Mesodermal cell (in vitro differentiated cells): Measurements from ENCODE around the gene MPHOSPH9.
A peak's percentile ranks its signal among the peaks of the same experiment; 100 is the strongest.
"Not testable (repeated sequence)": the region's sequence is repeated elsewhere in the genome, so short reads cannot be mapped to it uniquely, and the experiment has no call there.

Source experiments
- H3K27ac ChIP-seq: 2 replicates; pipeline ENCODE4 v1.7.0; 2013; ENCODE audit warnings: mild to moderate bottlenecking, low read depth, low read length, moderate library complexity; ENCODE audit not compliant: severe bottlenecking
- H3K36me3 ChIP-seq: 2 replicates; pipeline ENCODE4 v1.7.1; 2013; ENCODE audit warnings: mild to moderate bottlenecking, low read length, moderate library complexity; ENCODE audit not compliant: control insufficient read depth, insufficient read depth
- H3K4me1 ChIP-seq: one replicate; pipeline ENCODE4 v1.7.1; 2013; ENCODE audit warnings: mild to moderate bottlenecking, low read length; ENCODE audit not compliant: insufficient read depth, control insufficient read depth, poor library complexity, severe bottlenecking
- H3K4me3 ChIP-seq: 2 replicates; pipeline ENCODE4 v1.7.0; 2013; ENCODE audit warnings: low read length, control low read depth, mild to moderate bottlenecking; ENCODE audit not compliant: insufficient read depth, poor library complexity, severe bottlenecking; ENCODE audit errors: extremely low read depth
- H3K9me3 ChIP-seq: 2 replicates; pipeline ENCODE4 v1.7.1; 2013; ENCODE audit warnings: mild to moderate bottlenecking, low read length, moderate library complexity; ENCODE audit not compliant: control insufficient read depth
- WGBS, 2 experiments: methylation state at CpG; one replicate each; pipeline ENCODE4 v1.1.5; 2013; ENCODE audit warnings: missing lambda C conversion rate in 2 of 2; ENCODE audit not compliant: insufficient coverage in 2 of 2; 5-methylcytosine and 5-hydroxymethylcytosine counted together

The MPHOSPH9 gene

DNA sequence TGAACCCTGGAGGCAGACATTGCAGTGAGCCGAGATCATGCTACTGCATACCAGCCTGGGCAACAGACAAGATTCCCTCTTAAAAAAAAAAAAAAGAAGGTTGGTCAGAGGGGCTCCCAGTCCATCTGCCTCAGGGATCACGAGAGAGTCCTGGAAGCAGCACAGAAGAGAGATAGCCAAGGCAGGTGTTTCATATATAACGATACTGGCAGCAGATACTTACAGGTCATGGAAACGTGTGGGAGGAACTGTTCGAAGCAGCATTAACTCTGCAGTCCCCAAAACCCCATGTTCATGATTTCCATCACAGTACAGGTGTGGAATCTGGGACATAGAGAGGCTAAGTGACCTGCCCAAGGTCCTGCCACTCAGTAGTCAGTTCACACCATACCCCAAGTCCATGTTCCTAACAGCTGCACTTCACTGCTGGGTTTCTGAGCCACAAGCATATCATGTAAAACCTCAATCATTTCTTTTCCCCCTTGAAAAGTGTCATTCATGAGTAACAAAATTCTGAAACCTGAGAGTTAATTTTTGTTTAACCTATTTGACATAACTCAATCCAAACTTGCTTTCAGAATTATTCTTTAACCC is 22.0 kb upstream of the MPHOSPH9 start:
- Histone ChIP-seq H3K9me3 (peaks cover 3% of the 10 kb centered on the region), H3K4me1 (no peaks in the 10 kb centered on the region), H3K4me3 (no peak overlapping the region), H3K27ac (no peak overlapping the region), H3K36me3 (peaks cover 92% of the 10 kb centered on the region)
- WGBS, 2 experiments: 92 to 93% methylated on average over 5 of the region's 5 CpGs

DNA sequence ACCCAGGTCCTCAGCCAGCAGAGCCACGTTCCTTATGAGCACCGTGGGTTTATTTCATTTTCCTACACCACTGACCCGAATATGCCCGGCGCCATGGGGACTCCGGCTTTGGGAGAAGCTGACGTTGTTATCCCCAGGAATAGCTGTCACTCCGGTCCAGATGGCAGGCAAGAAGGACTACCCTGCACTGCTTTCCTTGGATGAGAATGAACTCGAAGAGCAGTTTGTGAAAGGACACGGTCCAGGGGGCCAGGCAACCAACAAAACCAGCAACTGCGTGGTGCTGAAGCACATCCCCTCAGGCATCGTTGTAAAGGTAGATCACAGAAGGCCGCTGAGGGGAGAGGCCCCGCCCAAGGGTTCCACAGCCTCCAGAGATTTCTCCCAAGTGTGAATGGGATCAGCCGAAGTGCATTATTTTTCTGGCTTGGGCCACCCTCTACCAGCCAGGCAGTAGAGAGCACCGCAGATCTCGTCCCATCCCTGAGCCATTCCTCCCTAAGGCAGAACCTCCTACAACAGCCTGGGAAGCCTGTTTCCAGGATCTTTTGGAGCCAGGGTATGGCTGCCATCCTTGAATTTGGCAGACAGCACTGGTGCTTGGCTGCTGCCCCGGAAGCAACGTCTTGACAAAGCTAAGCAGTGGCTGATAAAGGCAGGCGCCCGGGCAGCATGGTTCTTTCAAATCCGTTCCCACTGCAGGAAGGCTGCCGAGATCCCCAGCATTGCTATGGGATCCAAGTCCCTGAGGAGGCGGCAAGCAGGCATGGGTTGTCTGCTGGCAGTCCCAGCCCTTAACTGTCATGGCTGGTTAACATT is 20.9 kb upstream of the MPHOSPH9 start:
- 92 to 95% methylated on average over 23 to 24 of the region's 24 CpGs for WGBS, 2 experiments
- Histone ChIP-seq H3K4me3 (no peak overlapping the region), H3K4me1 (no peaks in the 10 kb centered on the region), H3K36me3 (peaks cover 92% of the 10 kb centered on the region), H3K9me3 (peaks cover 3% of the 10 kb centered on the region), H3K27ac (no peak overlapping the region)

DNA sequence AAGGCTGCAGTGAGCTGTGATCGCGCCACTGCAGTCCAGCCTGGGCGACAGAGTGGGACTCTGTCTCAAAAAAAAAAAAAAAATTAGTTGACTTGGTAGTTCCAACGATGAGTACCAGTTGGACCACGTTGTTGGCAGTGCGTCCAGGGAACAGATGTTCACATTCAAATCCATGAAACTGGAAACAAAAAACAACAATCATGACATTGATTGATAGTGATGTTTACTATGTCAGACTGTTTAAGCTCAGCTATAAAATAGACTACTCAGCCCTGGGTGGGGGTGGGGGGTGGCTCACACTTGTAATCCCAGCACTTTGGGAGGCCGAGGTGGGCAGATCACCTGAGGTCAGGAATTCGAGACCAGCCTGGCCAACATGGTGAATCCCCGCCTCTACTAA is 19.4 kb upstream of the MPHOSPH9 start:
- H3K4me3 ChIP-seq, H3K27ac ChIP-seq, H3K9me3 ChIP-seq, H3K4me1 ChIP-seq: not testable (repeated sequence)
- WGBS, 2 experiments: 90 to 100% methylated on average over 3 to 5 of the region's 9 CpGs
- H3K36me3 ChIP-seq: peaks cover 86% of the 10 kb centered on the region

DNA sequence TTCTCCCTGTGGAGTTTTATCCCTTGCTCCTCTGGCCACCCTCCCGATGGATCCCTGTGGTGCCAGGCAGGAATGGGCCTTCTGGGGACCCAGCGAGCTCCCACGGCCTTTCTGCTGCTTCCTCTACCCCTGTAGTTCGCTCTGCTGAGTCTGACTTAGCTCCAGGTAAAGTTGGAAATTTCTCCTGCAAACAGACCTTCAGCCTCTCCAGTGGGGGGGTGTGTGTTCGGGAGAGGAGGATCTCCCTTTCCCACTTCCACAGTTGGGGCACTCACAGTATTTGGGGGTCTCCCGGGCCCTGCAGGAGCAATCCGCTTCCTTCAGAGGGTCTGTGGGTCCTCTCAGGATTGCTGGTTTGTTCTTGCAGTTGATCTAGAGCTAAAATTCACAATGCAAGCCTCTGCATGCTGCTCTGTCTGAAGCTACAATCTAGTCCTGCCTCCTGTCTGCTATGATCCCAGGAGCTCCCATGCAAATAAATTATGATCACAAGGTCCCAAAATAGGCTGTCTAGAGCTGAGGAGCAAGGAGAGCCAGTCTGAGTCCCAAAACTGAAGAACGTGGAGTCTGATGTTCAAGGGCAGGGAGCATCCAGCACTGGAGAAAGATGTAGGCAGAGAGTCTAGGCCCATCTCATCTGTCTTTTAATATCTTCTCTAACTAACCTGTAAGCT is 18.6 kb upstream of the MPHOSPH9 start:
- Histone ChIP-seq H3K4me3 (no peak overlapping the region), H3K4me1 (no peaks in the 10 kb centered on the region), H3K36me3 (peaks cover 79% of the 10 kb centered on the region), H3K9me3 (peaks cover 7% of the 10 kb centered on the region), H3K27ac (peak overlapping the region; percentile 49)
- WGBS, 2 experiments: 97 to 98% methylated on average over 5 to 8 of the region's 8 CpGs

DNA sequence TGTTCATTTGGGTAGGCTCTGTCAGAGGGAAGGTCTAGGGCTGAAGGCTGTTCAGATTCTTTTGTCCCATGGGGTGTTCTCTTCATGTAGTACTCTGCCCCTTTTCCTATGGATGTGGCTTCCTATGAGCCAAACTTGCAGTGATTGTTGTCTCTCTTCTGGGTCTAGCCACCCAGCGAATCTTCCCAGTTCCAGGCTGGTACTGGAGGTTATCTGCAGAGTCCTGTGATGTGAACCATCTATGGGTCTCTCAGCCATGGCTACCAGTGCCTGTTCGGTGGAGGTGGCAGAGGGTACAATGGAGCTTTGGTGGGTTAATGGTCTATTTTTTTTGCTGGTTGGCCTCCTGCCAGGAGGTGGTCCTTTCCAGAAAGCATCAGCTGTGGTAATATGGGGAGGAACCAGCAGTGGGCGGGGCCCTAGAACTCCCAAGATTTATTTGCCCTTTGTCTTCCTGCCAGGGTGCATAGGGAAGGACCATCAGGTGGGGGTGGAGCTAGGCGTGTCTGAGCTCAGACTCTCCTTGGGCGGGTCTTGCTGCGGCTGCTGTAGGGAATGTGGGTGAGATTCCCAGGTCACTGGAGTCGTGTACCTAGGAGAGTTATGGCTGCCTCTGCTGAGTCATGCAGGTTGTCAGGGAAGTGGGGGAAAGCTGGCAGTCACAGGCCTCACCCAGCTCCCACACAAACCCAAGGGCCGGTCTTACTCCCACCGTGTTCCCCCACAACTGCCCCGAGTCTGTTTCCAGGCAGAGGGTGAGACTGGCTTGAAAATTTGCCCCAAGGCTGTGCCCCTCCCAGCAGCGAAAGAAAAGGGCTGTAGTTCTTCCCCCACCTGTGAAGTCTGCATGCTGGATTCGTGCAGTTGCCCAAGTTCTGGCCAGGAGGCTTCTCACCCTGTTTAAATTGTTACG is 17.8 kb upstream of the MPHOSPH9 start:
- Histone ChIP-seq H3K4me1 (no peaks in the 10 kb centered on the region), H3K9me3 (peaks cover 7% of the 10 kb centered on the region), H3K27ac (peak overlapping the region; percentile 49), H3K4me3 (no peak overlapping the region), H3K36me3 (peaks cover 75% of the 10 kb centered on the region)
- WGBS, 2 experiments: 86% methylated on average over 12 to 13 of the region's 13 CpGs

DNA sequence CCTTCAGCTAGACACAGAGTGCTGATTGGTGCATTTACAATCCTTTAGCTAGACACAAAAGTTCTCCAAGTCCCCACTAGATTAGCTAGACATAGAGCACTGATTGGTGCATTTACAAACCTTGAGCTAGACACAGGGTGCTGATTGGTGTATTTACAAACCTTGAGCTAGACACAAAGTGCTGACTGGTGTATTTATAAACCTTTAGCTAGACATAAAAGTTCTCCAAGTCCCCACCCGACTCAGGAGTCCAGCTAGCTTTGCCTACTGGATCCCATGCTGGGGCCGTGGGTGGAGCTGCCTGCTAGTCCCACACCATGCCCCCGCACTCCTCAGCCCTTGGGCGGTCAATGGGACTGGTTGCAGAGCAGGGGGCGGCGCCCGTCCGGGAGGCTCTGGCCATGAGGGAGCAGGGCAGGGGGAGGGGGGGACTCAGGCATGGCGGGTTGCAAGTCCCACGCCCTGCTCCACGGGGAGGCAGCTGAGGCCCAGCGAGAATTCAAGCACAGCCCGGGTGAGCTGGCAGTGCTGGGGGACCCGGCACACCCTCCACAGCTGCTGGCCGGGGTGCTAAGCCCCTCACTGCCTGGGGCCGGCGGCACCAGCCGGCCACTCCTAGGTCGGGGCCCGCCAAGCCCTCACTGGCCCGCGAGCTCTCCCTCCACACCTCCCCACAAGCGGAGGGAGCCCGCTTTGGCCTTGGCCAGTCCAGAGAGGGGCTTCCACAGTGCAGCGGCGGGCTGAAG is 16.2 kb upstream of the MPHOSPH9 start:
- WGBS, 2 experiments: 88 to 92% methylated on average over 16 to 24 of the region's 26 CpGs
- not testable (repeated sequence) for H3K4me1 ChIP-seq, H3K4me3 ChIP-seq, H3K9me3 ChIP-seq, H3K27ac ChIP-seq
- peaks cover 62% of the 10 kb centered on the region for H3K36me3 ChIP-seq

DNA sequence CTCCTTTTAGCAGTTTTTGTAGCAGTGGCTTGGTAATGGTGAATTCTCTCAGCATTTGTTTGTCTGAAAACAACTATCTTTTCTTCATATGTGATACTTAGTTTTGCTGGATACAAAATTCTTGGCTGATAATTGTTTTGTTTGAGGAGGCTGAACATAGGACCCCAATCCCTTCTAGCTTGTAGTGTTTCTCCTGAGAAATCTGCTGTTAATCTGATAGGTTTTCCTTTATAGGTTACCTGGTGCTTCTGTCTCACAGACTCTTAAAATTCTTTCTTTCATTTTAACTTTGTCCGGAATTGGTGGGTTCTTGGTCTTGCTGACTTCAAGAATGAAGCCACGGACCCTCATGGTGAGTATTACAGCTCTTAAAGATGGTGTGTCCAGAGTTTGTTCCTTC is 15.2 kb upstream of the MPHOSPH9 start:
- not testable (repeated sequence) for H3K9me3 ChIP-seq, H3K4me3 ChIP-seq, H3K4me1 ChIP-seq, H3K27ac ChIP-seq
- peaks cover 52% of the 10 kb centered on the region for H3K36me3 ChIP-seq
- whole genome bisulfite sequencing, 2 experiments: 83% methylated on average over 2 of the region's 2 CpGs; no CpG with 5 or more reads in 1 of the 2 experiments

DNA sequence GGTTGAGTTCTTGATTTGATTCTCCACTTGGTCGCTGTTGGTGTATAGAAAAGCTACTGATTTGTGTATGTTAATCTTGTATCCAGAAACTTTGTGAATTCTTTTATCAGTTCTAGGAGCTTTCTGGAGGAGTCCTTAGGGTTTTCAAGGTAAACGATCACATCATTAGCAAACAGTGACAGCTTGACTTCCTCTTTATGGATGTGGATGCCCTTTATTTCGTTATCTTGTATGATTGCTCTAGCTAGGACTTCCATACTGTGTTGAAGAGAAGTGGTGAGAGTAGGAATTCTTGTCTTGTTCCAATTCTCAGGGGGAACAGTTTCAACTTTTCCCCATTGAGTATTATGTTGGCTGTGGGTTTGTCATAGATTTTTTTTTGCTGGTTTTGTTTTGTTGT is 12.7 kb upstream of the MPHOSPH9 start:
- H3K36me3 ChIP-seq: peaks cover 45% of the 10 kb centered on the region
- H3K4me1 ChIP-seq: no peaks in the 10 kb centered on the region
- WGBS, 2 experiments: 100% methylated on average over 1 of the region's 3 CpGs
- no peak overlapping the region for H3K27ac ChIP-seq
- H3K4me3 ChIP-seq: no peak overlapping the region
- peaks cover 7% of the 10 kb centered on the region for H3K9me3 ChIP-seq

DNA sequence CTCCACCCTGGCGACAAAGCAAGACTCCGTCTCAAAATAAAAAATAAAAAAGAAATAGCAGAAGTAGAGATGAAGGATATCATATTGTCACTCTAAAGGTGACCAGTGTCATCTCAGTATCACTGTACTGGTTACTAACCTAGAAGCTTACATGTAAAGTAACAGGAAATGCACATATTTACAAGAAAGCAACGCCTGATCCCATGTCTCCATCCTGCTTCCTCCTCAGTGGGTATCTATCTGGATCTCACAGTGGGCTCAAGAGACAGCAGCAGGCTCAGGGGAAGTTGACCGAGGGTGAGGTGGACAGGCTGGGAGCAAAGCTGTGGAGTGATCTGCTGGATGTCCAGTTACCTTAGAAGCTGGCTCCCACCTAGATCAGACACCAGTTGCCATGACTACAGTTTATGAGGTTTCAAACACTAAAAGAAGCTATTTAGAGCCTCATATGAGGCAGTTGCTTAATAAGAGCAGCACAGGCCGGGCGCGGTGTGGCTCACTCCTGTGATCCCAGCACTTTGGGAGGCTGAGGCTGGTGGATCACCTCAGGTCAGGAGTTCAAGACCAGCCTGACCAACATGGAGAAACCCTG is 10.8 kb upstream of the MPHOSPH9 start:
- H3K36me3 ChIP-seq: peaks cover 42% of the 10 kb centered on the region
- WGBS, 2 experiments: 97 to 100% methylated on average over 3 to 5 of the region's 7 CpGs
- no peak overlapping the region for H3K4me3 ChIP-seq
- no peak overlapping the region for H3K27ac ChIP-seq
- peaks cover 4% of the 10 kb centered on the region for H3K9me3 ChIP-seq
- no peaks in the 10 kb centered on the region for H3K4me1 ChIP-seq
